ENCODE data around the gene STOM. TPM values are rescaled to one million over a fixed set of nuclear protein-coding genes. Genes with fewer than 3 reads are reported as not detected.

STOM gene
- total and polyA plus RNA-seq, 10 of the 15 experiments (the other 5 are each of a cell fraction or from before 2014, with no cell fraction given): 6.7 to 47.4 (median 39.8) TPM

- ChIA-PET RAD21 (ENCODE audit: unreplicated experiment) (no interaction called here), CTCF (interaction anchor here (1.0 kb wide), 2 partner anchors 22 to 39 kb away, joined by 3 read pairs; no protein-coding TSS in a partner anchor), POLR2A (no interaction called here), SMC1A (ENCODE audit: uncharacterized antibody, unreplicated experiment) (interaction anchor here (0.7 kb wide), 1 partner anchor 14 kb away, joined by 4 read pairs; no protein-coding TSS in a partner anchor)
- TF ChIP-seq, protein P1, sequence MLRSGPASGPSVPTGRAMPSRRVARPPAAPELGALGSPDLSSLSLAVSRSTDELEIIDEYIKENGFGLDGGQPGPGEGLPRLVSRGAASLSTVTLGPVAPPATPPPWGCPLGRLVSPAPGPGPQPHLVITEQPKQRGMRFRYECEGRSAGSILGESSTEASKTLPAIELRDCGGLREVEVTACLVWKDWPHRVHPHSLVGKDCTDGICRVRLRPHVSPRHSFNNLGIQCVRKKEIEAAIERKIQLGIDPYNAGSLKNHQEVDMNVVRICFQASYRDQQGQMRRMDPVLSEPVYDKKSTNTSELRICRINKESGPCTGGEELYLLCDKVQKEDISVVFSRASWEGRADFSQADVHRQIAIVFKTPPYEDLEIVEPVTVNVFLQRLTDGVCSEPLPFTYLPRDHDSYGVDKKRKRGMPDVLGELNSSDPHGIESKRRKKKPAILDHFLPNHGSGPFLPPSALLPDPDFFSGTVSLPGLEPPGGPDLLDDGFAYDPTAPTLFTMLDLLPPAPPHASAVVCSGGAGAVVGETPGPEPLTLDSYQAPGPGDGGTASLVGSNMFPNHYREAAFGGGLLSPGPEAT (IDR thresholded peaks at IDR 0.05; ENCODE audit: low read depth): no peak
- FAIRE-seq (no peak), DNase-seq (ENCODE audit: low read depth, low spot score) (no peak), ATAC-seq (no peak)
- intact Hi-C loops (cut with micrococcal nuclease; ENCODE audit: unreplicated experiment) (no loop called here), in situ Hi-C loops (cut with MboI) (no loop called here)
- no peaks in the 10 kb centered on the region; the same call in 2 of the 3 replicates for H3K9me3 ChIP-seq (replicated peaks; ENCODE audit: control insufficient read depth, insufficient read depth, low read length)
- no TSS peak for BruUV-seq (replicated peaks)
- no peak overlapping the region for H3K4me2 ChIP-seq (ENCODE audit: control insufficient read depth, insufficient read depth)
- no peaks in the 10 kb centered on the region for H3K36me3 ChIP-seq (ENCODE audit: control insufficient read depth in 2 of 2, insufficient read depth in 2 of 2, low read length in 1 of 2)
- no peaks in the 10 kb centered on the region; the same call in 1 of the 2 replicates for H3K79me2 ChIP-seq (ENCODE audit: control insufficient read depth, insufficient read depth, low read length)
- H2AFZ ChIP-seq (ENCODE audit: control insufficient read depth, low read depth, low read length): no peak overlapping the region
- H3K4me3 ChIP-seq: no peak overlapping the region
- no peak overlapping the region for H3K9ac ChIP-seq (ENCODE audit: control insufficient read depth, insufficient read depth, low read length)
- H3K27me3 ChIP-seq (replicated peaks in 1 of 2; ENCODE audit: control insufficient read depth in 2 of 2, insufficient read depth in 2 of 2, low read length in 1 of 2): no peaks in the 10 kb centered on the region
- peaks cover 15% of the 10 kb centered on the region for H3K4me1 ChIP-seq (ENCODE audit: control insufficient read depth, insufficient read depth, low read length)
- no peaks in the 10 kb centered on the region for H4K20me1 ChIP-seq (ENCODE audit: control insufficient read depth, insufficient read depth)
- no peak overlapping the region for H3K27ac ChIP-seq (ENCODE audit: control insufficient read depth, insufficient read depth)
Measured at GRCh38 chr9:121360601-121361374, 9.3 kb downstream of the STOM start.

Measured in GM12878 (cell line).